Activated B cell treated with CpG ODN at 0.5 μM for 24 hours (primary cell): Measurements from ENCODE around the gene SND1. TPM values are rescaled to one million over a fixed set of nuclear protein-coding genes. Genes with fewer than 3 reads are reported as not detected.

Source experiments
- ATAC-seq: fragments of 200-7000 bp; cut with Tn5 transposase; one replicate; pipeline ENCODE4 v1.10.0; 2021; ENCODE audit warnings: low read depth, mild to moderate bottlenecking, moderate library complexity
- CTCF ChIA-PET: fragments of 350-600 bp; sonication (Branson Sonifier 250); formaldehyde crosslinking; loops from one replicate; lab custom pipeline; 2021; ENCODE audit warnings: antibody characterized with exemption; lab: Charles Lee
- POLR2A ChIA-PET: fragments of 350-600 bp; sonication (Branson Sonifier 250); formaldehyde crosslinking; loops from one replicate; lab custom pipeline; 2021; ENCODE audit warnings: antibody characterized with exemption; lab: Charles Lee
- DNase-seq: peaks from one replicate; pipeline ENCODE4 v3.0.0; 2022
- H3K27ac Mint-ChIP-seq: one replicate; pipeline ENCODE4 v1.8.0; 2020; ENCODE audit warnings: mixed read lengths
- H3K27me3 Mint-ChIP-seq: one replicate; pipeline ENCODE4 v1.8.0; 2021; ENCODE audit warnings: mixed read lengths
- H3K36me3 Mint-ChIP-seq: one replicate; pipeline ENCODE4 v1.8.0; 2021; ENCODE audit warnings: low read depth, mixed read lengths
- H3K4me1 Mint-ChIP-seq: one replicate; pipeline ENCODE4 v1.8.0; 2021; ENCODE audit warnings: mixed read lengths
- H3K4me3 Mint-ChIP-seq: one replicate; pipeline ENCODE4 v1.8.0; 2020; ENCODE audit warnings: mild to moderate bottlenecking, mixed read lengths
- H3K9me3 Mint-ChIP-seq: one replicate; pipeline ENCODE4 v1.8.0; 2020; ENCODE audit warnings: mixed read lengths
- CTCF ChIP-seq: fragments of 200-600 bp; IDR thresholded peaks from one replicate; pipeline ENCODE4 v1.8.0; 2022; ENCODE audit warnings: antibody characterized with exemption, mild to moderate bottlenecking
- intact Hi-C: fragments of 100-400 bp; cut with micrococcal nuclease; formaldehyde crosslinking; loops from one replicate; pipeline ENCODE4 v1.15.1; 2024
- total RNA-seq: library from RNA; stranded (reverse); gene quantifications from 2 replicates; pipeline ENCODE4 v1.2.3, GENCODE V29; 2022

Gene SND1
- total RNA-seq, 1 donor from 2014 or later = 215 TPM

GRCh38 chr7:127644484-127644883 lies 7.5 kb upstream of the SND1 start:
- intact Hi-C loops = no loop called here
- no peaks in the 10 kb centered on the region for H3K4me1 Mint-ChIP-seq
- ATAC-seq (no peak), DNase-seq (no peak)
- no peak overlapping the region for H3K4me3 Mint-ChIP-seq
- ChIA-PET POLR2A (no interaction called here), CTCF (no interaction called here)
- H3K27ac Mint-ChIP-seq = no peak overlapping the region
- peaks cover 8% of the 10 kb centered on the region for H3K27me3 Mint-ChIP-seq
- TF ChIP-seq CTCF = no peak
- no peaks in the 10 kb centered on the region for H3K36me3 Mint-ChIP-seq
- no peaks in the 10 kb centered on the region for H3K9me3 Mint-ChIP-seq

- no peak overlapping the region for H3K4me3 Mint-ChIP-seq
- intact Hi-C loops = no loop called here
- no peak for ATAC-seq
- TF ChIP-seq CTCF = no peak
- H3K36me3 Mint-ChIP-seq = peaks cover 10% of the 10 kb centered on the region
- ChIA-PET POLR2A (no interaction called here), CTCF (no interaction called here)
- DNase-seq = no peak
- no peak overlapping the region for H3K27ac Mint-ChIP-seq
- H3K9me3 Mint-ChIP-seq = no peaks in the 10 kb centered on the region
- H3K27me3 Mint-ChIP-seq = peaks cover 2% of the 10 kb centered on the region
- H3K4me1 Mint-ChIP-seq = peaks cover 17% of the 10 kb centered on the region
Observed at GRCh38 chr7:127647636-127648035, 4.4 kb upstream of the SND1 start.

GRCh38 chr7:127648986-127649385 lies 3.0 kb upstream of the SND1 start:
- intact Hi-C loops = no loop called here
- peaks cover 13% of the 10 kb centered on the region for H3K36me3 Mint-ChIP-seq
- peaks cover 31% of the 10 kb centered on the region for H3K4me1 Mint-ChIP-seq
- no peaks in the 10 kb centered on the region for H3K9me3 Mint-ChIP-seq
- no peak overlapping the region for H3K27ac Mint-ChIP-seq
- no peak for TF ChIP-seq CTCF
- ChIA-PET POLR2A (no interaction called here), CTCF (no interaction called here)
- DNase-seq = no peak
- no peak overlapping the region for H3K4me3 Mint-ChIP-seq
- ATAC-seq = no peak
- H3K27me3 Mint-ChIP-seq = peaks cover 2% of the 10 kb centered on the region

GRCh38 chr7:127650847-127651555 lies 993 bp upstream of the SND1 start:
- Mint-ChIP-seq H3K27me3 (no peaks in the 10 kb centered on the region), H3K27ac (peak overlapping the region; percentile 97), H3K36me3 (peaks cover 25% of the 10 kb centered on the region), H3K9me3 (no peaks in the 10 kb centered on the region), H3K4me3 (no peak overlapping the region), H3K4me1 (peaks cover 49% of the 10 kb centered on the region)
- ChIA-PET POLR2A (interaction anchor here (0.7 to 1.7 kb wide), 5 partner anchors 15 to 519 kb away, joined by 3 to 14 read pairs (median 8); partner anchors contain the start of genes ARF5, GCC1 and ZNF800), CTCF (no interaction called here)
- intact Hi-C loops = loop anchor here (1.0 to 5.0 kb wide), 5 partner anchors 34 to 806 kb away; partner anchors contain the start of genes ARF5, GRM8, HILPDA and ZNF800
- TF ChIP-seq CTCF = no peak
- no peak for DNase-seq
- no peak for ATAC-seq

- intact Hi-C loops = loop anchor here (1.0 to 5.0 kb wide), 4 partner anchors 67 to 805 kb away; partner anchors contain the start of genes GCC1, GRM8, HILPDA and RBM28
- Mint-ChIP-seq H3K27me3 (no peaks in the 10 kb centered on the region), H3K4me3 (no peak overlapping the region), H3K9me3 (no peaks in the 10 kb centered on the region), H3K27ac (peak overlapping the region; percentile 97), H3K4me1 (peaks cover 52% of the 10 kb centered on the region), H3K36me3 (peaks cover 29% of the 10 kb centered on the region)
- ChIA-PET POLR2A (no interaction called here), CTCF (no interaction called here)
- ATAC-seq (peak; percentile 10), DNase-seq (no peak)
- no peak for TF ChIP-seq CTCF
Observed at GRCh38 chr7:127652333-127653248, 597 bp downstream of the SND1 start.
